ENCODE data around the gene ZNF775.

ZNF775 gene

DNA sequence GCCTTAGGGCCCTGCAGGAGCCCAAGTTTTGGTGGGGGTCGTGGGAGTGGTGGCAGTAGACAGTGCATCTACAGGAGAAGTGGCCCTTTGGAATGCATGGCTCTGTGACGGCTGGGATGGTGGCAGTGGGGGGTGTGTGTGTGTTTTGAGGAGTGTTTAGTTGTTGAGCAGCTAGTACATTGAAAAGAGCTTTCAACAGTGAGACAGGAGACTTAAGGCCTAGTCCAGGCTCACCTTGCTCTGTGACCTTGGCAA, 27.1 kb downstream of the ZNF775 start:
- Histone ChIP-seq H4K91ac (ENCODE audit: low read length) (peak overlapping the region; percentile 43), H3K79me1 (replicated peaks; ENCODE audit: low read length, poor library complexity, severe bottlenecking) (no peaks in the 10 kb centered on the region), H3K9me3 (ENCODE audit: control insufficient read depth, low read length) (no peaks in the 10 kb centered on the region), H2AK5ac (ENCODE audit: low read length, severe bottlenecking) (peak overlapping the region; percentile 38), H2BK120ac (ENCODE audit: low read depth, low read length) (no peak overlapping the region), H3K27ac (ENCODE audit: low read length, poor library complexity, severe bottlenecking) (peak overlapping the region; percentile 56), H2AFZ (ENCODE audit: low read depth, low read length) (peak overlapping the region; percentile 29), H3K4ac (ENCODE audit: low read depth in 1 of 2, low read length in 2 of 2) (peak overlapping the region in 1 of 2 experiments; percentile 80), H2BK12ac (ENCODE audit: low read length in 2 of 2) (peak overlapping the region in 1 of 2 experiments; percentile 55), H3K9ac (ENCODE audit: low read length) (peak overlapping the region; percentile 94), H2BK5ac (ENCODE audit: low read depth, low read length, poor library complexity, severe bottlenecking) (no peak overlapping the region), H3K4me1 (ENCODE audit: control insufficient read depth, insufficient read depth, low read depth, low read length) (peaks cover 44% of the 10 kb centered on the region), H3K36me3 (ENCODE audit: control insufficient read depth in 1 of 2, insufficient read depth in 2 of 2, low read depth in 1 of 2, low read length in 2 of 2) (peaks cover 0 to 13% of the 10 kb centered on the region in 2 experiments), H3K23ac (ENCODE audit: low read length in 2 of 2) (no peak overlapping the region), H3K4me2 (ENCODE audit: low read length, poor library complexity, severe bottlenecking) (peak overlapping the region; percentile 64), H4K8ac (ENCODE audit: low read length) (no peak overlapping the region), H3K4me3 (ENCODE audit: insufficient read depth in 1 of 2, low read depth in 1 of 2, low read length in 2 of 2) (peak overlapping the region in 1 of 2 experiments; percentile 87), H3K14ac (ENCODE audit: low read length in 2 of 2) (peak overlapping the region in 1 of 2 experiments; percentile 14), H2BK15ac (ENCODE audit: low read depth, poor library complexity, severe bottlenecking) (no peak overlapping the region), H3K27me3 (ENCODE audit: control insufficient read depth in 1 of 2, insufficient read depth in 1 of 2, low read length in 2 of 2) (no peaks in the 10 kb centered on the region), H3K18ac (ENCODE audit: low read depth in 1 of 2, low read length in 2 of 2) (peak overlapping the region in 1 of 2 experiments; percentile 61)
- WGBS, result 32% methylated on average over 2 of the region's 2 CpGs
- no peak for DNase-seq

DNA sequence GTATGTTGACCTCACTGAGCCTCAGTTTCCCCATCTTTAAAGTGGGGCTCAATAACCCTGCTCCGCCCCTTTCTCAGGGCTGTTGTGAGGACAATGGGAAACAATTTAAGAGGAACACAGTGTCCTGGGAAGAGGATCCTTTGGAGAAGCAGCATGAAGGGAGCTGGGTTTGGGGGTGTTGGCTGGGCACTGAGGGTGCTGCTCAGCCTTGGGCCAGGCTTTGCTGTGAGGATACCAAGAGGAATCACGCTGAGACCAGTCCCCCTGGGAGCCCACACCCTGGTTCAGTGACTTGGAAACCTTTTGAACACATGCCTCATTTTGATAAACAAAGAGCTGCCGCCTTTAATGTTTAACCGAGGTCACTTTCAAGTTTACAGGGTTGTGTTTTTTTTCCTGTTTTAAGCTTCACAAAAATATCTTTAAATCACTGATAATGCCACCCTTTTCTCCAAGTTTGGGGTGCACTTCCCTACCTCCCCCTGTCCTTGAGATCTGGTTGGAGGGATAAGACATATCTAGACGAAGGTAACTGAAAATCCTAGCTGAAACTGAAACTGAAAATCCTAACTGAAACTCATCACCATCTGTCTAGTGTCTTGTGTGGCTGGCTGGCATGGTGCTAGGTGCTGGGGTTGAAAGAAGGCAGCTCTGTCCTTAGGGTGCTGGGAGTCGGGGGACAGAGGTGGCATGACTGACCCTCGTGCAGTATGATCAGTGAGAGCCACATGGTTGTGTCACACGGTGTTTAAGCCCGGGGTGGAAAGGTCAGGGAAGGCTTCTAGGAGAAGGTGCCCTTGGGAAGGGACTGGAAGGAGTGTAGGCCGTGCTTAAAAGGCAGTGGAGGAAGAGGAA, 27.7 kb downstream of the ZNF775 start:
- H2BK15ac ChIP-seq (ENCODE audit: low read depth, poor library complexity, severe bottlenecking), result peak overlapping the region; percentile 7
- H3K27me3 ChIP-seq (ENCODE audit: control insufficient read depth in 1 of 2, insufficient read depth in 1 of 2, low read length in 2 of 2), result no peaks in the 10 kb centered on the region
- H3K4me1 ChIP-seq (ENCODE audit: control insufficient read depth, insufficient read depth, low read depth, low read length), result peaks cover 49% of the 10 kb centered on the region
- peak overlapping the region in 1 of 2 experiments; percentile 80 for H3K4ac ChIP-seq (ENCODE audit: low read depth in 1 of 2, low read length in 2 of 2)
- DNase-seq, result peak; percentile 65
- peak overlapping the region; percentile 56 for H3K27ac ChIP-seq (ENCODE audit: low read length, poor library complexity, severe bottlenecking)
- no peak overlapping the region for H4K8ac ChIP-seq (ENCODE audit: low read length)
- H3K14ac ChIP-seq (ENCODE audit: low read length in 2 of 2), result no peak overlapping the region
- peak overlapping the region in 1 of 2 experiments; percentile 87 for H3K4me3 ChIP-seq (ENCODE audit: insufficient read depth in 1 of 2, low read depth in 1 of 2, low read length in 2 of 2)
- peak overlapping the region; percentile 43 for H4K91ac ChIP-seq (ENCODE audit: low read length)
- peak overlapping the region; percentile 94 for H3K9ac ChIP-seq (ENCODE audit: low read length)
- no peaks in the 10 kb centered on the region for H3K9me3 ChIP-seq (ENCODE audit: control insufficient read depth, low read length)
- H2BK5ac ChIP-seq (ENCODE audit: low read depth, low read length, poor library complexity, severe bottlenecking), result no peak overlapping the region
- no peak overlapping the region for H3K23ac ChIP-seq (ENCODE audit: low read length in 2 of 2)
- WGBS, result 78% methylated on average over 8 of the region's 10 CpGs
- H2BK12ac ChIP-seq (ENCODE audit: low read length in 2 of 2), result peak overlapping the region in 1 of 2 experiments; percentile 83
- no peak overlapping the region for H2AFZ ChIP-seq (ENCODE audit: low read depth, low read length)
- peak overlapping the region; percentile 38 for H2AK5ac ChIP-seq (ENCODE audit: low read length, severe bottlenecking)
- H3K4me2 ChIP-seq (ENCODE audit: low read length, poor library complexity, severe bottlenecking), result peak overlapping the region; percentile 64
- no peak overlapping the region for H2BK120ac ChIP-seq (ENCODE audit: low read depth, low read length)
- H3K36me3 ChIP-seq (ENCODE audit: control insufficient read depth in 1 of 2, insufficient read depth in 2 of 2, low read depth in 1 of 2, low read length in 2 of 2), result peaks cover 0 to 13% of the 10 kb centered on the region in 2 experiments
- peak overlapping the region in 1 of 2 experiments; percentile 61 for H3K18ac ChIP-seq (ENCODE audit: low read depth in 1 of 2, low read length in 2 of 2)
- H3K79me1 ChIP-seq (replicated peaks; ENCODE audit: low read length, poor library complexity, severe bottlenecking), result no peaks in the 10 kb centered on the region

DNA sequence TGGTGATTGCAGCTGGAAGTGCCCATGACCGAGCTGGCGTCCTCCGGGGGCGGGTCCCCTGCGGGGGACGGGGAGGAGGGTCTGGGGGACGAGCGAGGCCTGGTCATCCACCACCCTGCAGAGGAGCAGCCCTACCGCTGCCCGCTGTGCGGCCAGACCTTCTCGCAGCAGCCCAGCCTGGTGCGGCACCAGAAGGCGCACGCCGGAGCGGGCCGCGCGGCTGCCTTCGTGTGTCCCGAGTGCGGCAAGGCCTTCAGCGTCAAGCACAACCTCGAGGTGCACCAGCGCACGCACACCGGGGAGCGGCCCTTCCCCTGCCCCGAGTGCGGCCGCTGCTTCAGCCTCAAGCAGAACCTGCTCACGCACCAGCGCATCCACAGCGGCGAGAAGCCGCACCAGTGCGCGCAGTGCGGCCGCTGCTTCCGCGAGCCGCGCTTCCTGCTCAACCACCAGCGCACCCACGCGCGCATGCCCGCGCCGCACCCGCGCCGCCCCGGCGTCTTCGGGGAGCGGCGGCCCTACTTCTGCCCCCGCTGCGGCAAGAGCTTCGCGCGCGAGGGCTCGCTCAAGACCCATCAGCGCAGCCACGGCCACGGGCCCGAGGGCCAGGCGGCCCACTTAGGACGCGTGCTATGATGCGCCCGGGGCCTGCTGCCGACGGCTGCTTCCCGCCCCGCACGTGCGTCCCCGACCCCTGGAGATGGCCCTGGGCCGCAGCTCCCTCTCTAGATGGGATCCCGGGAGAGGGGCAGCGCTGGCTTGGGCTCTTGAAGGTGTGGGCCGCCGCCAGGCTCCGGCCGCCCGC, 28.7 kb downstream of the ZNF775 start:
- H2BK5ac ChIP-seq (ENCODE audit: low read depth, low read length, poor library complexity, severe bottlenecking), result no peak overlapping the region
- whole genome bisulfite sequencing, result 98% methylated on average over 91 of the region's 91 CpGs
- no peak overlapping the region for H3K4me3 ChIP-seq (ENCODE audit: insufficient read depth in 1 of 2, low read depth in 1 of 2, low read length in 2 of 2)
- H4K8ac ChIP-seq (ENCODE audit: low read length), result peak overlapping the region; percentile 38
- H3K9me3 ChIP-seq (ENCODE audit: control insufficient read depth, low read length), result no peaks in the 10 kb centered on the region
- peaks cover 45% of the 10 kb centered on the region for H3K4me1 ChIP-seq (ENCODE audit: control insufficient read depth, insufficient read depth, low read depth, low read length)
- H2BK120ac ChIP-seq (ENCODE audit: low read depth, low read length), result no peak overlapping the region
- H3K79me1 ChIP-seq (replicated peaks; ENCODE audit: low read length, poor library complexity, severe bottlenecking), result no peaks in the 10 kb centered on the region
- no peak overlapping the region for H3K4me2 ChIP-seq (ENCODE audit: low read length, poor library complexity, severe bottlenecking)
- H3K4ac ChIP-seq (ENCODE audit: low read depth in 1 of 2, low read length in 2 of 2), result no peak overlapping the region
- H2AFZ ChIP-seq (ENCODE audit: low read depth, low read length), result no peak overlapping the region
- no peak overlapping the region for H2BK12ac ChIP-seq (ENCODE audit: low read length in 2 of 2)
- no peak overlapping the region for H2AK5ac ChIP-seq (ENCODE audit: low read length, severe bottlenecking)
- H2BK15ac ChIP-seq (ENCODE audit: low read depth, poor library complexity, severe bottlenecking), result no peak overlapping the region
- no peak overlapping the region for H3K18ac ChIP-seq (ENCODE audit: low read depth in 1 of 2, low read length in 2 of 2)
- H3K9ac ChIP-seq (ENCODE audit: low read length), result no peak overlapping the region
- no peak overlapping the region for H4K91ac ChIP-seq (ENCODE audit: low read length)
- no peak overlapping the region for H3K23ac ChIP-seq (ENCODE audit: low read length in 2 of 2)
- no peak for DNase-seq
- peaks cover 0 to 13% of the 10 kb centered on the region in 2 experiments for H3K36me3 ChIP-seq (ENCODE audit: control insufficient read depth in 1 of 2, insufficient read depth in 2 of 2, low read depth in 1 of 2, low read length in 2 of 2)
- no peak overlapping the region for H3K14ac ChIP-seq (ENCODE audit: low read length in 2 of 2)
- H3K27ac ChIP-seq (ENCODE audit: low read length, poor library complexity, severe bottlenecking), result no peak overlapping the region
- no peaks in the 10 kb centered on the region for H3K27me3 ChIP-seq (ENCODE audit: control insufficient read depth in 1 of 2, insufficient read depth in 1 of 2, low read length in 2 of 2)

All from mesenchymal stem cell (in vitro differentiated cells and primary cell).